Measurements from ENCODE around the gene HHIPL1.

The HHIPL1 gene

GRCh38 chr14:99662846-99663245 is 17.9 kb downstream of the HHIPL1 start:
- no peak for DNase-seq

DNA sequence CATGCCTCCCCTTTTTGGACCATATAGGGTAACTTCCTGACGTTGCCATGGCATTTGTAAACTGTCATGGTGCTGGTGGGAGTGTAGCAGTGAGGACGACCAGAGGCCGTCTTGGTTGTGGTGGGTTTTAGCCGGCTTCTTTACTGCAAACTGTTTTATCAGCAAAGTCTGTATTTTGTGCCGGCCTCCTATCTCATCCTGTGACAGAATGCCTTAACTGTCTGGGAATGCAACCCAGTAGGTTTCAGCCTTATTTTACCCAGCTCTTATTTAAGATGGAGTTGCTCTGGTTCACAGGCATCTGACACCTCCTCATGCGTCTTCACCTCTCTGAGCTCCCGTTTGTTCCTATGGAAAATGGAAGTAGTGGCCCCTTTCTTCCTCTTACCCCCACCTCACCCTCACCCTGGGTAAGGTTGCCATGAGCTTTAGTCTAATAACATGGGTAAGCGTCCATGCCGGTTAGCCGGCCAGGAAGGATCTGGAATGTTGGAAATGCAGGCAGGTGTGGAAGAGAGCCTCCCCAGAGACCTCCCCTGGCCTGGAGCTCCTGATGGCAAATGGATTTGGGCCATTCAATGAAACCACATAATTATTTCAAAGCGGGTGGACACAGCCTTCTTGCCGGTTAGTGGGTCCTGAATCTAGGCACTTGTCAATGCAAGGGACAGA is 18.6 kb downstream of the HHIPL1 start:
- no peak for DNase-seq

DNA sequence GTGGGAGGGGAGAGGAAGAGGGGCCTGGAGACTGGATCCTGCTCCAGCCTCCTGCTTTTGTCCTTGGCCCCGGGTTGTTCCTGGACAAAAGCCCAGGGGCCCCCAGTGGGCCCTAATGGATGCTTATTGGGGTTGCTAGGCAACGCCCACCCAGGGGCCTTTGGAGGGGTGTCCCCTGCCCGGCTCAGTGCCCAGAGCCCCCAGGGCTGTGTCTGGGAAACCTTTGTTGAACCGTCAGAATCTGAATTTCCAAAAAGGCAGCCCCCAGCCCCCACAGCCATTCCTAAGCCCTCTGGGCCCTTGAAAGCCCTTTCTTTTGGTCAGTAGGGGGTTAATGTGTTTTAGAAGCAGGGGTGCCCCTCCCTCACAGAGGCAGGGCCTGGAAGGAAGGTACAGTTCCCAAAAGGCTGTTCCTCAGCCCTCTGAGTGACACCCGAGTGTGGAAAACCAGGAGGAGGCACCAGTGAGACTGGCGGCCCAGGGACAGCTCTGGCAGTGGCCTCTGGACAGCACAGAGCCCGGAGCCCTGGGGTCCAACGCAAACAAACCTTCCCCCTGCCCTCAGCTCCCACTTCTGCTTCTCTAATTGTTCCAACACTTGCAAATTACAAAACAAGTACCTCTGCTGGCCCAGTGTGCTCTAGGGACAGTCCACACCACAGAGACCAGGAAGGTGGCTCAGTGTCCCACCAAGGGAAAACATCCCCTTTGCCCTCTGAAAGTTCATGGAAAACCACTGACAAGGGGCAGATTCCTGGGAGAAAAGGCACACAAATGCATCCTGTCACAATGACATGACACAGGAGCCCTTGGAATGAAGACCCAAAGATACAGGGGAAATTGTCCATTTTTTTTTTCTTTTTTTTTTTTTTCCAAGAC is 19.4 kb downstream of the HHIPL1 start:
- DNase-seq: no peak

GRCh38 chr14:99664937-99665273 is 20.0 kb downstream of the HHIPL1 start:
- no peak for DNase-seq

DNA sequence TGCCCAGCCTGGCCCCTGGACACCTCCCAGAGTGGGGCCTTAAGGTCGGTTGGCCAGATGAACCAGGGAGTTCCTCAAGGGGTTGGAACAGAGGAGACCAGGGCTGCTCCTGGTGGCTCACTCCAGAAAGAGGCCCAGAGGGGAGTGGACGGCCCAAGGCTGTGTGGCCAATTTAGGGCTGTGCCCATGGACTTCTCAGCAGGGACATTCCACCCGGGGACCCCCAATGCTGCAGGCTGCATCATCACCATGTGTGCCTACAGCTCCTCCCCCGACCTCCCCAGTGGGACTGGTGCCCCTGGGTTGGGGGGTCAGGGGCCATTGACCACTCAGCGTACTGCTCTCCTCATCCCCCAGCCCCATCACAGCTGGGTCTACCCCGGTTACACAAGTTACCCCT is 21.6 kb downstream of the HHIPL1 start:
- DNase-seq: no peak

GRCh38 chr14:99667045-99667444 is 22.1 kb downstream of the HHIPL1 start:
- DNase-seq: no peak

GRCh38 chr14:99667821-99668220 is 22.9 kb downstream of the HHIPL1 start:
- DNase-seq: no peak

- DNase-seq: no peak
Observed at GRCh38 chr14:99668307-99669295, 23.7 kb downstream of the HHIPL1 start.

DNA sequence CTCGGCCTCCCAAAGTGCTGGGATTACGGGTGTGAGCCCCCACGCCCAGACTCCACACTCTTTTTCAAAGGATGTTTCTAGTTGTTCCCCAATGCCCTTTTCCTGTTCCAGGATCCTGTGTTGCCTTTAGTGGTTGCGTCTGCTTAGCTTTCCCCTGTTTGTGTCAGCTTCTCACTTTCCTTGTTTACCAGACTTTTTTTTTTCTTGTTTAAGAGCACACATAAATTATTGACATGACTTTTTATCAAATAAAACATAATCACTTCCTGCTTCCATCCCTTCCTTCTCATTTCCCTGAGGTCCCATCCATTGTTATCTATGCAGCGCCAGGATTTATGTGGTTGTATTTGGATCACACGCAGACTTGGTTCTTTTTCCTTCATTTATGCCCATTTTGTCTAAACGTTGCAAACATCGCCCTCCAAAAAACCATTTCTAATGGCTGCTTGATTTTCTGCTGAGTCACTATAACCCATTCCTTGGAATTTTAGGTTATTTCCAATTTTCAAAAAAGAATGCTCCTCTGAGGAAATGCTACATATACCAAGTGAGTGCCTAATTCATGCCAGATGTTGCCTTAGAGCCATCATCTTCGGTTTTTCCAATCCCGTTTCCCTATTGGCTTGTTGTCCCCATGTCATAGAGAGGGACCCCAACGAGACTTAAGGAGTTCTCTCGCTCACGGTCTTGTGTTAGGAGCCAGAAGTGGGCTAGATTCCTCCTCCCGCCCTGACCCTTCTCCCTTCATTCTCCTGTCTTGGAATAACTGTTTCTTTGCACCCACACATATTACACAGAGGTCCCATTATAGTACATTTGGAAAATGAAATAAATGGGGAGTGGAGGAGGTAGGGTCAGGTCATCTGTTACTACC is 25.7 kb downstream of the HHIPL1 start:
- DNase-seq: no peak

GRCh38 chr14:99671235-99672224 is 26.6 kb downstream of the HHIPL1 start:
- DNase-seq: no peak

- DNase-seq: no peak
Observed at GRCh38 chr14:99672506-99673304, 27.8 kb downstream of the HHIPL1 start.

DNA sequence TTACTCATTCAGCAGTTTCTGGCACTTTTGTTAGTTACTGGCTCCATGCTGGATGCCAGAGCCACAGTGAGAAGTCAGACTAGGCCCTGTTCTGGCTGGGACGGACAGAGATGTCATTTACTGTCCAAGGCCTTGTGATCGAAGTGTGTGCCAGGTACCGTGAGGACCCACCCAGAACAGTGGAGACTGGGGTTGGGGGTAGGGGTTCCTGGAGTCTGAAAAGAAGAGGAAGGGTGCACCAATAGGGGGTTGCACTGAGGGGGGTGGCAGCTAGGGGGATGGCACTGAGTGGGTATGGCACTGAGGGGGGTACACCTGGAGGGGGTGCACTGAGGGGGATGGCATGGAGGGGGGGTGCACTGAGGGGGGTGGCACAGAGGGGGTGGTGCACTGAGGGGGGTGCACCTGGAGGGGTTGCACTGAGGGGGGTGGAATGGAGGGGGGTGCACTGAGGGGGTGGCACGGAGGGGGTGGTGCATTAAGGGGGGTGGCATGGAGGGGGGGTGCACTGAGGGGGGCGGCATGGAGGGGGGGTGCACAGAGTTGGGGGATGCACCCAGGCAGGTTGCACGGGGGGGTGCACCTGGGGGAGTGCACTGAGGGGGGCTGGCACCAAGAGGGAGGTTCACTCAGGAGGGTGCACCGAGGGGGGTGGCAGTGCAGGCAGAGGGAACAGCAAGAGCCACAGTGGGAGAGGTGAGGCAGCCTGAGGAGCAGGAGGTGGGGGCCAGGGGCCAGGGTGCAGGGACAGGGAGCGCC is 28.6 kb downstream of the HHIPL1 start:
- DNase-seq: no peak

GRCh38 chr14:99674064-99674650 is 29.2 kb downstream of the HHIPL1 start:
- DNase-seq: no peak

GRCh38 chr14:99674776-99675381 is 29.9 kb downstream of the HHIPL1 start:
- DNase-seq: no peak

- no peak for DNase-seq
Observed at GRCh38 chr14:99675382-99675835, 30.5 kb downstream of the HHIPL1 start.

GRCh38 chr14:99675951-99676350 is 31.0 kb downstream of the HHIPL1 start:
- no peak for DNase-seq

DNA sequence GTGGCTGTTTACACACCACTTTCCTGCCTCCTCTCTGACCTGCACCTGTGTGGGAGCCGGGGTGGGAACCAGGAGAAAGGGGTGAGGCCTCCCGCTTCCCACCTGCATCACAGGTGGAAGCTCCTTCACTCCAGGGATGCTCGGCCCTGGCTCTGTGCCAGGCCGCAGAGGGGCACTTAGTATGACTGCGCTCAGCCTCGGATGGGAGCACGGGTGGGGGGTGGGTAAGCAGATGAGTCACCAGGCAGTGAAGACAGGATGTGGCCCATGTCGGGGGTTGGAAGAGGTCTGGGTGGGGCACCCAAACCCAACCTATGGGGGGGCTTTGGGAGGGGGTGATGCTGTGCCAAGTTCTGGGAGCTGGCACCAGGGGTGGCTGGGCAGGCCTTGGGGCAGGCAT is 31.7 kb downstream of the HHIPL1 start:
- DNase-seq: no peak

Data from activated CD4-positive, CD25-positive, alpha-beta regulatory T cell (primary cell).